ENCODE results near the gene PLPP3. TPM values are rescaled to one million over a fixed set of nuclear protein-coding genes. Genes with fewer than 3 reads are reported as not detected.

The PLPP3 gene
- total and polyA plus RNA-seq, 2 experiments from 2014 or later = 41.9 to 61.9 TPM

DNA sequence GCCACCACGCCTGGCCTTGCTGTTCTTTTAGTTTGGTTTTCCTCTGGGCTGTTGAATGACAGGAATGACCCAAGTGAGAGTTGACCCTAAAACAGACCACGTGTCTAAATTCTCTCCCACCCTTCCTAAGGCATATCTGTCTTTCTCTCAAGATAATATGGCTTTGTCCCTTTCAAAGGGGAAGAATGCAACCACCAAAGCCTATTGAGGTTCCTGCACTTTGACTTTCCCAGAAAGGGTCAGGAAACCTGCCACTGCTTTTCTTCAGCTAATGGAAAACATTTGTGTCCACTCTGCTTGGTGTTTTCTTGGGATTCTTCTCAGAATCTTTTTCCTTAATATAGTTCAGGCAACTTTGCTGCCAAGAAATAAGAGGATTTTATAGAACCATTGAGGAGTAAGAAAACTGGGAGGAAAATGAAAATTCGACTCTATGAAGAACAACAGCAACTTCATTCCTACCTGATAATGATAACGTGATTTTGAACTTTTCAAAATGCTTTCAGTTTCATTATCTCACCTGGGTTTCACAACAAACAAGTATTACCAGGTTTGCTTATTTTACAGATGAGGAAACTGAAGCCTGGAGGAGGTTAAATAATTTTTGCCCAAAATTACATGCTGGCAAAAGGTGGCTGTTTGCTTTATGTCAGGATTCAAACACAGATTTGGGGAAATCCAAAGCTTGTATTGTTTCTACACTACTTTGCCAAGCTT is 6.9 kb downstream of the PLPP3 start:
- H3K27me3 ChIP-seq (ENCODE audit: insufficient read depth) = no peaks in the 10 kb centered on the region
- H3K4me3 Mint-ChIP-seq = no peak overlapping the region

More for the DNA sequence above, 6.9 kb downstream of the PLPP3 start:
- Mint-ChIP-seq H3K36me3 (ENCODE audit: low read depth) (peaks cover 13% of the 10 kb centered on the region), H3K27ac (peak overlapping the region; percentile 57; the same call in 1 of the 2 replicates), H3K9me3 (no peaks in the 10 kb centered on the region; the same call in 2 of the 3 replicates), H3K4me1 (peaks cover 73% of the 10 kb centered on the region), H3K27me3 (ENCODE audit: insufficient read depth, low read depth, poor library complexity) (no peaks in the 10 kb centered on the region)
- no peaks in the 10 kb centered on the region for H3K36me3 ChIP-seq (ENCODE audit: insufficient read depth)
- peaks cover 23% of the 10 kb centered on the region; the same call in 1 of the 2 replicates for H4K20me1 ChIP-seq (replicated peaks; ENCODE audit: insufficient read depth)
- ATAC-seq (no peak), DNase-seq (ENCODE audit: low spot score) (no peak)
- H2AFZ ChIP-seq = no peak overlapping the region
- H3K27ac ChIP-seq (ENCODE audit: low read depth) = peak overlapping the region; percentile 78; the same call in 1 of the 2 replicates
- no peak for TF ChIP-seq POLR2AphosphoS5 (IDR thresholded peaks at IDR 0.05; ENCODE audit: low read depth)
- TF ChIP-seq EZH2 (IDR thresholded peaks at IDR 0.05; ENCODE audit: low read depth, unreplicated experiment) = no peak
- no peak for TF ChIP-seq STAT1 (IDR thresholded peaks at IDR 0.05; ENCODE audit: unreplicated experiment)
- TF ChIP-seq CTCF (conservative IDR thresholded peaks at IDR 0.05; ENCODE audit: low read depth in 2 of 2) = no peak
- TF ChIP-seq, protein P1, sequence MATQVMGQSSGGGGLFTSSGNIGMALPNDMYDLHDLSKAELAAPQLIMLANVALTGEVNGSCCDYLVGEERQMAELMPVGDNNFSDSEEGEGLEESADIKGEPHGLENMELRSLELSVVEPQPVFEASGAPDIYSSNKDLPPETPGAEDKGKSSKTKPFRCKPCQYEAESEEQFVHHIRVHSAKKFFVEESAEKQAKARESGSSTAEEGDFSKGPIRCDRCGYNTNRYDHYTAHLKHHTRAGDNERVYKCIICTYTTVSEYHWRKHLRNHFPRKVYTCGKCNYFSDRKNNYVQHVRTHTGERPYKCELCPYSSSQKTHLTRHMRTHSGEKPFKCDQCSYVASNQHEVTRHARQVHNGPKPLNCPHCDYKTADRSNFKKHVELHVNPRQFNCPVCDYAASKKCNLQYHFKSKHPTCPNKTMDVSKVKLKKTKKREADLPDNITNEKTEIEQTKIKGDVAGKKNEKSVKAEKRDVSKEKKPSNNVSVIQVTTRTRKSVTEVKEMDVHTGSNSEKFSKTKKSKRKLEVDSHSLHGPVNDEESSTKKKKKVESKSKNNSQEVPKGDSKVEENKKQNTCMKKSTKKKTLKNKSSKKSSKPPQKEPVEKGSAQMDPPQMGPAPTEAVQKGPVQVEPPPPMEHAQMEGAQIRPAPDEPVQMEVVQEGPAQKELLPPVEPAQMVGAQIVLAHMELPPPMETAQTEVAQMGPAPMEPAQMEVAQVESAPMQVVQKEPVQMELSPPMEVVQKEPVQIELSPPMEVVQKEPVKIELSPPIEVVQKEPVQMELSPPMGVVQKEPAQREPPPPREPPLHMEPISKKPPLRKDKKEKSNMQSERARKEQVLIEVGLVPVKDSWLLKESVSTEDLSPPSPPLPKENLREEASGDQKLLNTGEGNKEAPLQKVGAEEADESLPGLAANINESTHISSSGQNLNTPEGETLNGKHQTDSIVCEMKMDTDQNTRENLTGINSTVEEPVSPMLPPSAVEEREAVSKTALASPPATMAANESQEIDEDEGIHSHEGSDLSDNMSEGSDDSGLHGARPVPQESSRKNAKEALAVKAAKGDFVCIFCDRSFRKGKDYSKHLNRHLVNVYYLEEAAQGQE (IDR thresholded peaks at IDR 0.05; ENCODE audit: unreplicated experiment) = no peak
- no peak for TF ChIP-seq ZNF462 (CRISPR knock-in tag; IDR thresholded peaks at IDR 0.05)
- no peak for TF ChIP-seq EZH2phosphoT487 (IDR thresholded peaks at IDR 0.05; ENCODE audit: unreplicated experiment)
- TF ChIP-seq ZNF331 (CRISPR knock-in tag; IDR thresholded peaks at IDR 0.05; ENCODE audit: low read depth) = no peak
- TF ChIP-seq, protein P2, sequence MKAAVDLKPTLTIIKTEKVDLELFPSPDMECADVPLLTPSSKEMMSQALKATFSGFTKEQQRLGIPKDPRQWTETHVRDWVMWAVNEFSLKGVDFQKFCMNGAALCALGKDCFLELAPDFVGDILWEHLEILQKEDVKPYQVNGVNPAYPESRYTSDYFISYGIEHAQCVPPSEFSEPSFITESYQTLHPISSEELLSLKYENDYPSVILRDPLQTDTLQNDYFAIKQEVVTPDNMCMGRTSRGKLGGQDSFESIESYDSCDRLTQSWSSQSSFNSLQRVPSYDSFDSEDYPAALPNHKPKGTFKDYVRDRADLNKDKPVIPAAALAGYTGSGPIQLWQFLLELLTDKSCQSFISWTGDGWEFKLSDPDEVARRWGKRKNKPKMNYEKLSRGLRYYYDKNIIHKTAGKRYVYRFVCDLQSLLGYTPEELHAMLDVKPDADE (IDR thresholded peaks at IDR 0.05) = no peak
- TF ChIP-seq ZNF114 (CRISPR knock-in tag; IDR thresholded peaks at IDR 0.05) = no peak
- TF ChIP-seq CREB1 (CRISPR knock-in tag; IDR thresholded peaks at IDR 0.05; ENCODE audit: low read depth) = no peak
- no peak for TF ChIP-seq NANOG (IDR thresholded peaks at IDR 0.05; ENCODE audit: borderline replicate concordance)
- no peak for TF ChIP-seq JUNB (IDR thresholded peaks at IDR 0.05; ENCODE audit: unreplicated experiment)
- peaks cover 100% of the 10 kb centered on the region for H3K79me2 ChIP-seq (replicated peaks; ENCODE audit: insufficient read depth)
- no peaks in the 10 kb centered on the region for H3K9me2 ChIP-seq (ENCODE audit: insufficient read depth)
- H3K4me2 ChIP-seq = peak overlapping the region; percentile 59
- H3K4me1 ChIP-seq (ENCODE audit: insufficient read depth) = peaks cover 83% of the 10 kb centered on the region
- peak overlapping the region; percentile 27; the same call in 1 of the 2 replicates for H3K4me3 ChIP-seq
- 0 out of 2 replicates have a peak, but pooled peaks cover 8% of the 10 kb centered on the region for H3F3A ChIP-seq (replicated peaks; ENCODE audit: low read depth)
